Right lobe of liver (tissue), 6 donors: Measurements from ENCODE around the gene VPS26A. TPM values are rescaled to one million over a fixed set of nuclear protein-coding genes. Genes with fewer than 3 reads are reported as not detected.

ENCODE experiments used
- ATAC-seq, 4 donors: fragments of 200-7000 bp; cut with Tn5 transposase; one replicate each; pipeline ENCODE4 v1.9.1; 2020; ENCODE audit warnings: mild to moderate bottlenecking in 4 of 4, moderate library complexity in 4 of 4
- DNase-seq, 3 donors: peaks; one replicate each; pipeline ENCODE4 v3.0.0-alpha.2; 2020
- H3K27ac ChIP-seq, 3 donors: fragments of 200-600 bp; one replicate each; pipeline ENCODE4 v1.8.0; 2022
- H3K27me3 ChIP-seq, 2 donors: fragments of 200-600 bp; one replicate each; pipeline ENCODE4 v1.8.0; 2022
- H3K36me3 ChIP-seq, 4 donors: fragments of 200-600 bp; sonication (generic) in 1 of 4; one replicate each; pipeline versions ENCODE4 v1.5.1 to v1.8.0; 2017 to 2022; ENCODE audit warnings: control low read depth in 1 of 4
- H3K4me1 ChIP-seq, 4 donors: fragments of 200-600 bp; sonication (generic) in 1 of 4; one replicate each; pipeline versions ENCODE4 v1.5.1 to v1.8.0; 2017 to 2022; ENCODE audit warnings: control low read depth in 1 of 4
- H3K4me3 ChIP-seq, 3 donors: fragments of 200-600 bp; one replicate each; pipeline ENCODE4 v1.8.0; 2022
- H3K9me3 ChIP-seq, 4 donors: fragments of 200-600 bp; sonication (generic) in 1 of 4; one replicate each; pipeline versions ENCODE4 v1.5.1 to v1.8.0; 2017 to 2022; ENCODE audit warnings: control low read depth in 1 of 4
- CTCF ChIP-seq, 4 donors: fragments of 200-600 bp in 3 of 4; fragments of 450-650 bp in 1 of 4; IDR thresholded peaks; one replicate each; pipeline versions ENCODE4 v1.5.1 to v1.8.0; 2016 to 2022; ENCODE audit warnings: antibody characterized with exemption in 4 of 4, mild to moderate bottlenecking in 2 of 4
- POLR2A ChIP-seq: fragments of 450-650 bp; IDR thresholded peaks from one replicate; pipeline ENCODE4 v1.6.1; 2017; ENCODE audit warnings: antibody characterized with exemption, mild to moderate bottlenecking
- WGBS: methylation state at CpG from one replicate; pipeline ENCODE4 v1.1.6; 2018; ENCODE audit warnings: low coverage, low lambda C conversion rate; ENCODE audit not compliant: insufficient coverage; ENCODE audit errors: missing lambda C conversion rate; 5-methylcytosine and 5-hydroxymethylcytosine counted together
- intact Hi-C, 2 donors: fragments of 100-400 bp; cut with DNase I; formaldehyde crosslinking; loops; one replicate each; pipeline versions ENCODE4 v1.11.2 to v1.14.1; 2022
- total RNA-seq, 6 experiments: library from RNA; depleted of rRNA in 2 of 6; stranded (reverse); fragments of >200 nt in 2 of 6; fragmentation: NEBNext Ultra II Directional in 3 of 6; extraction: Animal tissue kit (Norgen Biotek cat#: 25700) in 3 of 6; gene quantifications; one replicate each; pipeline versions ENCODE4 v1.1.0 to v1.2.4, GENCODE V29; 2016 to 2023
- donor health status: DM: no; HTN: yes; CAD: no.
- donor health status: DM: no; HTN: no; CAD: no.
- donor health status: DM: no; HTN: no; CAD: no.
- donor health status: DM: no; HTN: yes; CAD: no.
- donor health status: DM: no; HTN: yes; CAD: no.

Gene VPS26A
- total RNA-seq, 6 experiments from 2014 or later = 13.3 to 24.7 (median 19.3) TPM

- peak in 1 of 3 donors; percentile 70 for DNase-seq
- peak; percentile 21 to 42 (median 36) for ATAC-seq
- under 1% methylated on average over 16 of the region's 16 CpGs for WGBS
- H3K9me3 ChIP-seq = no peaks in the 10 kb centered on the region
- no peaks in the 10 kb centered on the region for H3K27me3 ChIP-seq
- H3K4me1 ChIP-seq = peaks cover 0 to 13% (median 4%) of the 10 kb centered on the region in 4 donors
- H3K36me3 ChIP-seq = no peaks in the 10 kb centered on the region
- H3K4me3 ChIP-seq = peak overlapping the region; percentile 69 to 99 (median 97)
- TF ChIP-seq POLR2A = no peak
- TF ChIP-seq CTCF (IDR thresholded peaks at IDR 0.05) = peak in 1 of 4 donors; percentile 19
- intact Hi-C loops = no loop called here
- H3K27ac ChIP-seq = peak overlapping the region; percentile 90 to 96 (median 91)
Observed at GRCh38 chr10:69123306-69123746, 652 bp upstream of the VPS26A start.

- TF ChIP-seq POLR2A (no peak), CTCF (IDR thresholded peaks at IDR 0.05) (no peak)
- H3K27ac ChIP-seq = peak overlapping the region; percentile 87 to 96 (median 92)
- peaks cover 0 to 13% (median 4%) of the 10 kb centered on the region in 4 donors for H3K4me1 ChIP-seq
- ATAC-seq (peak; percentile 30 to 38 (median 32)), DNase-seq (peak; percentile 52 to 64 (median 60))
- no peaks in the 10 kb centered on the region for H3K27me3 ChIP-seq
- no peaks in the 10 kb centered on the region for H3K36me3 ChIP-seq
- H3K9me3 ChIP-seq = no peaks in the 10 kb centered on the region
- peak overlapping the region; percentile 69 to 99 (median 97) for H3K4me3 ChIP-seq
- 0% methylated on average over 20 of the region's 26 CpGs for WGBS
- intact Hi-C loops = no loop called here
Observed at GRCh38 chr10:69124563-69125268, 738 bp downstream of the VPS26A start.

GRCh38 chr10:69125554-69125953 is 1.6 kb downstream of the VPS26A start:
- 33% methylated on average over 1 of the region's 1 CpG for WGBS

GRCh38 chr10:69130251-69130650 is 6.3 kb downstream of the VPS26A start:
- DNase-seq (no peak), ATAC-seq (no peak)
- no peak overlapping the region for H3K4me3 ChIP-seq
- H3K4me1 ChIP-seq = peaks cover 0 to 11% (median 2%) of the 10 kb centered on the region in 4 donors
- TF ChIP-seq CTCF (IDR thresholded peaks at IDR 0.05) = no peak
- no peaks in the 10 kb centered on the region for H3K9me3 ChIP-seq
- intact Hi-C loops = no loop called here
- H3K36me3 ChIP-seq = peaks cover 0 to 15% (median 2%) of the 10 kb centered on the region in 4 donors
- WGBS = 63% methylated on average over 2 of the region's 2 CpGs
- H3K27me3 ChIP-seq = no peaks in the 10 kb centered on the region
- H3K27ac ChIP-seq = no peak overlapping the region

More at GRCh38 chr10:69125554-69125953, 1.6 kb downstream of the VPS26A start:
- DNase-seq (no peak), ATAC-seq (no peak)
- Histone ChIP-seq H3K27ac (no peak overlapping the region), H3K4me3 (peak overlapping the region in 2 of 3 donors; percentile 69 to 99), H3K4me1 (peaks cover 0 to 13% (median 4%) of the 10 kb centered on the region in 4 donors), H3K27me3 (no peaks in the 10 kb centered on the region), H3K9me3 (no peaks in the 10 kb centered on the region), H3K36me3 (no peaks in the 10 kb centered on the region)
- no peak for TF ChIP-seq CTCF (IDR thresholded peaks at IDR 0.05)
- no peak for TF ChIP-seq POLR2A
- intact Hi-C loops = no loop called here
